Panc1 (cell line): Measurements from ENCODE around the gene TBC1D23. TPM values are rescaled to one million over a fixed set of nuclear protein-coding genes. Genes with fewer than 3 reads are reported as not detected.

Experiments
- ATAC-seq: fragments of 200-7000 bp; cut with Tn5 transposase; 2 replicates; pipeline ENCODE4 v1.9.1; 2020; ENCODE audit warnings: mild to moderate bottlenecking, moderate library complexity
- BruUV-seq: library from RNA; stranded (reverse); fragments of 400-500 nt; replicated peaks from 2 replicates; lab custom pipeline; 2021; lab: Mats Ljungman, UMichigan
- CTCF ChIA-PET: fragments of 300-600 bp; sonication (Branson Sonifier 250); formaldehyde crosslinking; loops from one replicate; lab custom pipeline; 2022; ENCODE audit warnings: antibody characterized with exemption; lab: Charles Lee
- POLR2A ChIA-PET: fragments of 300-600 bp; sonication (Branson Sonifier 250); formaldehyde crosslinking; loops from one replicate; lab custom pipeline; 2022; ENCODE audit warnings: antibody characterized with exemption; lab: Charles Lee
- DNase-seq: peaks from one replicate; pipeline ENCODE4 v3.0.0-alpha.2; 2010; ENCODE audit warnings: low read depth, low spot score
- H3K27ac ChIP-seq: 2 replicates; pipeline ENCODE4 v1.5.1; 2011; ENCODE audit warnings: mild to moderate bottlenecking, low read length, inconsistent platforms
- H3K27me3 ChIP-seq: fragments of 200-500 bp; sonication (Bioruptor generic); 2 replicates; pipeline ENCODE4 v1.6.0; 2014; ENCODE audit warnings: low read length, inconsistent platforms; ENCODE audit not compliant: control insufficient read depth, insufficient read depth
- H3K36me3 ChIP-seq: fragments of 200-500 bp; sonication (Bioruptor generic); 2 replicates; pipeline ENCODE4 v1.5.1; 2014; ENCODE audit warnings: inconsistent platforms, mild to moderate bottlenecking, low read length, moderate library complexity; ENCODE audit not compliant: control insufficient read depth, insufficient read depth
- H3K4me1 ChIP-seq: 2 replicates; pipeline ENCODE4 v1.5.1; 2011; ENCODE audit warnings: inconsistent platforms, mild to moderate bottlenecking, low read length, moderate library complexity; ENCODE audit not compliant: control insufficient read depth, insufficient read depth
- H3K4me3 ChIP-seq, 2 experiments: 2 replicates each; pipeline ENCODE4 v1.5.1; 2011 to 2012; ENCODE audit warnings: low read depth in 2 of 2, low read length in 2 of 2, mild to moderate bottlenecking in 2 of 2, inconsistent platforms in 1 of 2, moderate library complexity in 1 of 2
- H3K9me3 ChIP-seq: fragments of 200-500 bp; sonication (Bioruptor generic); 2 replicates; pipeline ENCODE4 v1.5.1; 2014; ENCODE audit warnings: low read depth, mild to moderate bottlenecking, inconsistent platforms, low read length, moderate library complexity; ENCODE audit not compliant: control insufficient read depth, insufficient read depth
- POLR2AphosphoS5 ChIP-seq: IDR thresholded peaks from 2 replicates; pipeline ENCODE4 v1.6.1; 2012; ENCODE audit warnings: mild to moderate bottlenecking, low read depth, low read length, moderate library complexity
- SIN3A ChIP-seq: IDR thresholded peaks from 2 replicates; pipeline ENCODE4 v1.6.1; 2012; ENCODE audit warnings: low read depth, mild to moderate bottlenecking, low read length, moderate library complexity, borderline replicate concordance; ENCODE audit not compliant: insufficient read depth
- TCF7L2 ChIP-seq: IDR thresholded peaks from 2 replicates; pipeline ENCODE4 v1.6.1; 2011; ENCODE audit warnings: mild to moderate bottlenecking, low read depth, low read length, inconsistent platforms
- in situ Hi-C: cut with HindIII; loops from 2 replicates; pipeline ENCODE4 v1.10.0; 2016; ENCODE audit warnings: low sequenced_read_pairs, low pct_unique_long_range_greater_than_20kb
- intact Hi-C: fragments of 100-400 bp; cut with micrococcal nuclease; formaldehyde crosslinking; loops from one replicate; pipeline ENCODE4 v1.10.0; 2022; ENCODE audit not compliant: unreplicated experiment
- total RNA-seq: library from RNA; stranded (reverse); gene quantifications from one replicate; pipeline ENCODE4 v1.2.1, GENCODE V29; 2021; ENCODE audit not compliant: unreplicated experiment
- TF ChIP-seq, protein P1 (sequence below): fragments of 450-650 bp; IDR thresholded peaks from 2 replicates; pipeline ENCODE4 v1.5.1; 2017; ENCODE audit warnings: mild to moderate bottlenecking
- TF ChIP-seq, protein P2 (sequence below), 2 experiments: IDR thresholded peaks; 2 replicates each; pipeline ENCODE4 v1.6.1; 2011 to 2012; ENCODE audit warnings: low read depth in 2 of 2, control low read depth in 1 of 2, low read length in 1 of 2, mild to moderate bottlenecking in 1 of 2, moderate library complexity in 1 of 2; ENCODE audit not compliant: insufficient read depth in 1 of 2

TBC1D23 gene
- total RNA-seq, 1 experiment from 2014 or later = 39.4 TPM

DNA sequence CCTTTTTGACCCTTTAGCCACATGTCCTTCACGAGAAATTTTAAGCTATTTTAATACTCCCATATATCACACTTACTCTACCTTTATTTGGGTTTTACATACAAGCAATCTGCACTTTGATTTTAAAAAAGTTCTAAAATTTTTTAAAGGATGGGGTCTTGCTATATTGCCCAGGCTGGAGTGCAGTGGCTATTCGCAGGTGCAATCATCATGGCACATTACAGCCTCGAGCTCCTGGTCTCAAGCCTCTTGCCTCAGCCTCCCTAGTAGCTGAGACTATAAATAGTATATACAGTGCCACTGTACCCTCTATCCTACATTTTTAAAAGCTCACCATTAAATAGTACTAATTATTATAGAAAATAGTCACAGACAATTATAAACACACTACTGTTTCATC, 103.6 kb downstream of the TBC1D23 start:
- ATAC-seq = no peak
- Histone ChIP-seq H3K27ac (no peak overlapping the region), H3K4me3 (no peak overlapping the region), H3K27me3 (no peaks in the 10 kb centered on the region), H3K9me3 (no peaks in the 10 kb centered on the region), H3K4me1 (no peaks in the 10 kb centered on the region), H3K36me3 (peaks cover 35% of the 10 kb centered on the region)
- ChIA-PET POLR2A (no interaction called here), CTCF (no interaction called here)
- intact Hi-C loops = no loop called here
- TF ChIP-seq SIN3A (no peak), TCF7L2 (no peak), POLR2AphosphoS5 (no peak)
- TF ChIP-seq, protein P1, sequence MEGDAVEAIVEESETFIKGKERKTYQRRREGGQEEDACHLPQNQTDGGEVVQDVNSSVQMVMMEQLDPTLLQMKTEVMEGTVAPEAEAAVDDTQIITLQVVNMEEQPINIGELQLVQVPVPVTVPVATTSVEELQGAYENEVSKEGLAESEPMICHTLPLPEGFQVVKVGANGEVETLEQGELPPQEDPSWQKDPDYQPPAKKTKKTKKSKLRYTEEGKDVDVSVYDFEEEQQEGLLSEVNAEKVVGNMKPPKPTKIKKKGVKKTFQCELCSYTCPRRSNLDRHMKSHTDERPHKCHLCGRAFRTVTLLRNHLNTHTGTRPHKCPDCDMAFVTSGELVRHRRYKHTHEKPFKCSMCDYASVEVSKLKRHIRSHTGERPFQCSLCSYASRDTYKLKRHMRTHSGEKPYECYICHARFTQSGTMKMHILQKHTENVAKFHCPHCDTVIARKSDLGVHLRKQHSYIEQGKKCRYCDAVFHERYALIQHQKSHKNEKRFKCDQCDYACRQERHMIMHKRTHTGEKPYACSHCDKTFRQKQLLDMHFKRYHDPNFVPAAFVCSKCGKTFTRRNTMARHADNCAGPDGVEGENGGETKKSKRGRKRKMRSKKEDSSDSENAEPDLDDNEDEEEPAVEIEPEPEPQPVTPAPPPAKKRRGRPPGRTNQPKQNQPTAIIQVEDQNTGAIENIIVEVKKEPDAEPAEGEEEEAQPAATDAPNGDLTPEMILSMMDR = no peak
- TF ChIP-seq, protein P2, sequence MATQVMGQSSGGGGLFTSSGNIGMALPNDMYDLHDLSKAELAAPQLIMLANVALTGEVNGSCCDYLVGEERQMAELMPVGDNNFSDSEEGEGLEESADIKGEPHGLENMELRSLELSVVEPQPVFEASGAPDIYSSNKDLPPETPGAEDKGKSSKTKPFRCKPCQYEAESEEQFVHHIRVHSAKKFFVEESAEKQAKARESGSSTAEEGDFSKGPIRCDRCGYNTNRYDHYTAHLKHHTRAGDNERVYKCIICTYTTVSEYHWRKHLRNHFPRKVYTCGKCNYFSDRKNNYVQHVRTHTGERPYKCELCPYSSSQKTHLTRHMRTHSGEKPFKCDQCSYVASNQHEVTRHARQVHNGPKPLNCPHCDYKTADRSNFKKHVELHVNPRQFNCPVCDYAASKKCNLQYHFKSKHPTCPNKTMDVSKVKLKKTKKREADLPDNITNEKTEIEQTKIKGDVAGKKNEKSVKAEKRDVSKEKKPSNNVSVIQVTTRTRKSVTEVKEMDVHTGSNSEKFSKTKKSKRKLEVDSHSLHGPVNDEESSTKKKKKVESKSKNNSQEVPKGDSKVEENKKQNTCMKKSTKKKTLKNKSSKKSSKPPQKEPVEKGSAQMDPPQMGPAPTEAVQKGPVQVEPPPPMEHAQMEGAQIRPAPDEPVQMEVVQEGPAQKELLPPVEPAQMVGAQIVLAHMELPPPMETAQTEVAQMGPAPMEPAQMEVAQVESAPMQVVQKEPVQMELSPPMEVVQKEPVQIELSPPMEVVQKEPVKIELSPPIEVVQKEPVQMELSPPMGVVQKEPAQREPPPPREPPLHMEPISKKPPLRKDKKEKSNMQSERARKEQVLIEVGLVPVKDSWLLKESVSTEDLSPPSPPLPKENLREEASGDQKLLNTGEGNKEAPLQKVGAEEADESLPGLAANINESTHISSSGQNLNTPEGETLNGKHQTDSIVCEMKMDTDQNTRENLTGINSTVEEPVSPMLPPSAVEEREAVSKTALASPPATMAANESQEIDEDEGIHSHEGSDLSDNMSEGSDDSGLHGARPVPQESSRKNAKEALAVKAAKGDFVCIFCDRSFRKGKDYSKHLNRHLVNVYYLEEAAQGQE (IDR thresholded peaks at IDR 0.05; ENCODE audit: insufficient read depth in 1 of 2, low read depth in 2 of 2, low read length in 1 of 2) = no peak
- in situ Hi-C loops = no loop called here
- no TSS peak for BruUV-seq
- DNase-seq = no peak

DNA sequence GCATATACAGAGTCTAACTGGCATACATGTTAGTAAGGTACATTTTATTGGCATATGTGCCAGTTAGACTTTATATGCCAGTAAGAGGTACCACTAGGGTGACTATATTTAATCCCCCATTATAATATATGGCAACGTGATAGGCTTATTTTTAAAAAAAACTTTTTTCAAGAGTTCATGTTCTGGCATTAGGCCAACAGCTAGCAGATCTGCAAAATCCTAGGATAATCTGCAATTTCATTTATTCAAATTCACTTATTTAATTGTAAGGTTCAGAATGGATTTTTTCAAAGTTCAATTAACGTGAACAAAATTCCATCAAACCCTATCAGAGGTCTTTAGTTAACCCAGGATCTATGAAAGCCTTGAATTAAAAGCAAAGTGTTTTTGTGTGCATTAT, 105.6 kb downstream of the TBC1D23 start:
- ATAC-seq (no peak), DNase-seq (no peak)
- H3K4me3 ChIP-seq = no peak overlapping the region
- H3K27me3 ChIP-seq = no peaks in the 10 kb centered on the region
- BruUV-seq = no TSS peak
- CTCF ChIA-PET = no interaction called here
- H3K27ac ChIP-seq = no peak overlapping the region
- intact Hi-C loops (no loop called here), in situ Hi-C loops (no loop called here)
- POLR2A ChIA-PET = no interaction called here
- TF ChIP-seq, protein P2 (IDR thresholded peaks at IDR 0.05; ENCODE audit: insufficient read depth in 1 of 2, low read depth in 2 of 2, low read length in 1 of 2) = no peak
- TF ChIP-seq SIN3A (no peak), POLR2AphosphoS5 (no peak), TCF7L2 (no peak)
- TF ChIP-seq, protein P1 = no peak
- H3K9me3 ChIP-seq = no peaks in the 10 kb centered on the region
- H3K36me3 ChIP-seq = peaks cover 39% of the 10 kb centered on the region
- no peaks in the 10 kb centered on the region for H3K4me1 ChIP-seq
